SK-N-SH treated with all-trans-retinoic acid at 6 μM for 48 hours (cell line): ENCODE measurements around the gene WARS2.

Experiments
- ATAC-seq: fragments of 200-7000 bp; cut with Tn5 transposase; 3 replicates; pipeline ENCODE4 v1.9.1; 2020; ENCODE audit warnings: mild to moderate bottlenecking, moderate library complexity
- ARNTL ChIP-seq: fragments of 450-650 bp; formaldehyde crosslinking; IDR thresholded peaks from 2 replicates; pipeline ENCODE4 v1.5.0; 2020; ENCODE audit warnings: low read depth, mild to moderate bottlenecking, moderate library complexity, borderline replicate concordance
- CREB5 ChIP-seq: fragments of 250-450 bp; sonication (Bioruptor Pico); IDR thresholded peaks from 2 replicates; pipeline ENCODE4 v1.5.1; 2020; ENCODE audit warnings: low read depth, mild to moderate bottlenecking, moderate library complexity
- CSRNP3 ChIP-seq: fragments of 250-450 bp; sonication (Bioruptor Pico); IDR thresholded peaks from 2 replicates; pipeline ENCODE4 v1.5.1; 2021; ENCODE audit warnings: mild to moderate bottlenecking, moderate library complexity
- ESRRG ChIP-seq: fragments of 250-450 bp; sonication (Bioruptor Pico); IDR thresholded peaks from 2 replicates; pipeline ENCODE4 v1.6.1; 2021; ENCODE audit warnings: mild to moderate bottlenecking
- GLIS3 ChIP-seq: fragments of 250-450 bp; sonication (Bioruptor Pico); IDR thresholded peaks from 2 replicates; pipeline ENCODE4 v1.5.0; 2020; ENCODE audit warnings: mild to moderate bottlenecking, moderate library complexity
- PATZ1 ChIP-seq: fragments of 250-450 bp; sonication (Bioruptor Pico); IDR thresholded peaks from 2 replicates; pipeline ENCODE4 v1.8.0; 2020; ENCODE audit warnings: mild to moderate bottlenecking, moderate library complexity, borderline replicate concordance
- POU6F1 ChIP-seq: fragments of 250-450 bp; sonication (Bioruptor Pico); IDR thresholded peaks from 2 replicates; pipeline ENCODE4 v1.8.0; 2021; ENCODE audit warnings: low read depth, mild to moderate bottlenecking, moderate library complexity, borderline replicate concordance
- PPARA ChIP-seq: fragments of 250-450 bp; sonication (Bioruptor Pico); IDR thresholded peaks from 2 replicates; pipeline ENCODE4 v1.5.0; 2020; ENCODE audit warnings: mild to moderate bottlenecking, borderline replicate concordance
- RARB ChIP-seq: fragments of 250-450 bp; sonication (Bioruptor Pico); IDR thresholded peaks from 2 replicates; pipeline ENCODE4 v1.8.0; 2021; ENCODE audit warnings: mild to moderate bottlenecking, moderate library complexity
- SNAI2 ChIP-seq: fragments of 250-450 bp; sonication (Bioruptor Pico); IDR thresholded peaks from 2 replicates; pipeline ENCODE4 v1.5.0; 2020; ENCODE audit warnings: mild to moderate bottlenecking, moderate library complexity
- TCF4 ChIP-seq: fragments of 250-450 bp; sonication (Bioruptor Pico); IDR thresholded peaks from 2 replicates; pipeline ENCODE4 v1.8.0; 2021; ENCODE audit warnings: mild to moderate bottlenecking, moderate library complexity, borderline replicate concordance
- TOX ChIP-seq: fragments of 250-450 bp; sonication (Bioruptor Pico); IDR thresholded peaks from 2 replicates; pipeline ENCODE4 v1.8.0; 2021; ENCODE audit warnings: mild to moderate bottlenecking, moderate library complexity, borderline replicate concordance
- TSHZ2 ChIP-seq: fragments of 250-450 bp; sonication (Bioruptor Pico); IDR thresholded peaks from 2 replicates; pipeline ENCODE4 v1.5.0; 2020; ENCODE audit warnings: mild to moderate bottlenecking, moderate library complexity
- ZC3H10 ChIP-seq: fragments of 250-450 bp; sonication (Bioruptor Pico); IDR thresholded peaks from 2 replicates; pipeline ENCODE4 v1.5.1; 2021; ENCODE audit warnings: mild to moderate bottlenecking, moderate library complexity
- ZFP3 ChIP-seq: fragments of 250-450 bp; sonication (Bioruptor Pico); IDR thresholded peaks from 2 replicates; pipeline ENCODE4 v1.5.0; 2020; ENCODE audit warnings: mild to moderate bottlenecking, moderate library complexity
- ZFP30 ChIP-seq: fragments of 450-650 bp; formaldehyde crosslinking; IDR thresholded peaks from 2 replicates; pipeline ENCODE4 v1.5.0; 2022; ENCODE audit warnings: mild to moderate bottlenecking, moderate library complexity
- ZNF565 ChIP-seq: fragments of 450-650 bp; formaldehyde crosslinking; conservative IDR thresholded peaks from 2 replicates; pipeline ENCODE4 v1.5.0; 2020; ENCODE audit warnings: low read depth, mild to moderate bottlenecking, moderate library complexity
- ZNF70 ChIP-seq: fragments of 450-650 bp; formaldehyde crosslinking; IDR thresholded peaks from 2 replicates; pipeline ENCODE4 v1.5.0; 2020; ENCODE audit warnings: mild to moderate bottlenecking, moderate library complexity
- ZNF8 ChIP-seq: fragments of 450-650 bp; formaldehyde crosslinking; IDR thresholded peaks from 2 replicates; pipeline ENCODE4 v1.5.0; 2020; ENCODE audit warnings: mild to moderate bottlenecking, moderate library complexity

The WARS2 gene

GRCh38 chr1:118992868-118993699, 147.4 kb downstream of the WARS2 start:
- TF ChIP-seq CREB5 (no peak), ESRRG (CRISPR knock-in tag) (no peak), ARNTL (CRISPR knock-in tag) (no peak), CSRNP3 (CRISPR knock-in tag) (no peak), RARB (no peak), SNAI2 (no peak), TSHZ2 (CRISPR knock-in tag) (no peak), PPARA (no peak), ZFP30 (CRISPR knock-in tag) (no peak), ZFP3 (CRISPR knock-in tag) (no peak), TOX (CRISPR knock-in tag) (no peak), PATZ1 (CRISPR knock-in tag) (no peak), ZC3H10 (CRISPR knock-in tag) (no peak), TCF4 (CRISPR knock-in tag) (no peak)
- peak; percentile 32; the same call in 1 of the 3 replicates for ATAC-seq

GRCh38 chr1:118992237-118992825, 148.1 kb downstream of the WARS2 start:
- no peak for ATAC-seq

More at GRCh38 chr1:118992237-118992825, 148.1 kb downstream of the WARS2 start:
- TF ChIP-seq ZFP3 (CRISPR knock-in tag) (no peak), CSRNP3 (CRISPR knock-in tag) (no peak), ZNF70 (CRISPR knock-in tag) (no peak), POU6F1 (CRISPR knock-in tag) (no peak), SNAI2 (no peak), ZNF8 (CRISPR knock-in tag) (no peak), ZNF565 (CRISPR knock-in tag) (no peak), GLIS3 (no peak), TOX (CRISPR knock-in tag) (no peak), TSHZ2 (CRISPR knock-in tag) (no peak), ZFP30 (CRISPR knock-in tag) (no peak), PATZ1 (CRISPR knock-in tag) (no peak)
